Ishikawa (cell line): Measurements from ENCODE around the gene WDR4.

Experiments
- CEBPB ChIP-seq: IDR thresholded peaks from 2 replicates; pipeline ENCODE4 v1.6.1; 2012
- EGR1 ChIP-seq: IDR thresholded peaks from 2 replicates; pipeline ENCODE4 v1.6.1; 2012
- EP300 ChIP-seq: IDR thresholded peaks from 2 replicates; pipeline ENCODE4 v1.6.1; 2012; ENCODE audit warnings: borderline replicate concordance
- MAX ChIP-seq: IDR thresholded peaks from 2 replicates; pipeline ENCODE4 v1.6.1; 2012
- RAD21 ChIP-seq: IDR thresholded peaks from 2 replicates; pipeline ENCODE4 v1.6.1; 2012; ENCODE audit warnings: low read depth
- YY1 ChIP-seq: IDR thresholded peaks from 2 replicates; pipeline ENCODE4 v1.6.1; 2012; ENCODE audit warnings: low read depth
- ZBTB7A ChIP-seq: IDR thresholded peaks from 2 replicates; pipeline ENCODE4 v1.6.1; 2012; ENCODE audit warnings: low read depth

GRCh38 chr21:42849759-42850412, 29.5 kb downstream of the WDR4 start:
- TF ChIP-seq CEBPB (no peak), YY1 (no peak), EGR1 (no peak), RAD21 (no peak), MAX (no peak), ZBTB7A (no peak), EP300 (no peak)
